HepG2 (cell line): ENCODE results near the gene ELOVL5. TPM values are rescaled to one million over a fixed set of nuclear protein-coding genes. Genes with fewer than 3 reads are reported as not detected.

ENCODE experiments used
- ADNP ChIP-seq: sonication (generic); formaldehyde crosslinking; IDR thresholded peaks from 2 replicates; pipeline ENCODE4 v1.4.0; 2020; ENCODE audit warnings: missing genetic modification reagents
- ELF3 ChIP-seq: IDR thresholded peaks from 2 replicates; pipeline ENCODE4 v1.6.1; 2016; ENCODE audit warnings: missing genetic modification reagents, missing compliant biosample characterization
- GMEB1 ChIP-seq: sonication (generic); formaldehyde crosslinking; IDR thresholded peaks from 2 replicates; pipeline ENCODE4 v1.5.1; 2020; ENCODE audit warnings: missing genetic modification reagents, mild to moderate bottlenecking, borderline replicate concordance
- HNF4A ChIP-seq: sonication (generic); formaldehyde crosslinking; IDR thresholded peaks from 2 replicates; pipeline ENCODE4 v1.4.0; 2020; ENCODE audit warnings: missing genetic modification reagents
- HOXA3 ChIP-seq: sonication (generic); formaldehyde crosslinking; IDR thresholded peaks from 2 replicates; pipeline ENCODE4 v1.5.0; 2020; ENCODE audit warnings: missing genetic modification reagents
- MED13 ChIP-seq: sonication (generic); formaldehyde crosslinking; IDR thresholded peaks from 2 replicates; pipeline ENCODE4 v1.5.0; 2020; ENCODE audit warnings: missing genetic modification reagents
- POLR2A ChIP-seq, 2 experiments: IDR thresholded peaks; 2 replicates each; pipeline ENCODE4 v1.6.1; 2011; ENCODE audit warnings: low read depth in 2 of 2, low read length in 2 of 2, mild to moderate bottlenecking in 1 of 2, moderate library complexity in 1 of 2; ENCODE audit not compliant: insufficient read depth in 1 of 2
- PREB ChIP-seq: sonication (generic); formaldehyde crosslinking; IDR thresholded peaks from 2 replicates; pipeline ENCODE4 v1.4.0; 2020; ENCODE audit warnings: missing genetic modification reagents
- RELA ChIP-seq: sonication (generic); formaldehyde crosslinking; IDR thresholded peaks from 2 replicates; pipeline ENCODE4 v1.4.0; 2020; ENCODE audit warnings: missing genetic modification reagents
- REST ChIP-seq, 2 experiments: IDR thresholded peaks; 2 replicates each; pipeline ENCODE4 v1.6.1; 2011 to 2012; ENCODE audit warnings: low read length in 2 of 2, borderline replicate concordance in 1 of 2, low read depth in 1 of 2, mild to moderate bottlenecking in 1 of 2, moderate library complexity in 1 of 2
- SETDB1 ChIP-seq: sonication (generic); formaldehyde crosslinking; IDR thresholded peaks from 2 replicates; pipeline ENCODE4 v1.5.1; 2020; ENCODE audit warnings: missing genetic modification reagents, mild to moderate bottlenecking, borderline replicate concordance
- SIN3A ChIP-seq: IDR thresholded peaks from 2 replicates; pipeline ENCODE4 v1.6.1; 2011; ENCODE audit warnings: low read depth, mild to moderate bottlenecking, control low read depth, low read length, borderline replicate concordance
- TOPORS ChIP-seq: sonication (generic); formaldehyde crosslinking; IDR thresholded peaks from 2 replicates; pipeline ENCODE4 v1.8.0; 2023; ENCODE audit warnings: mild to moderate bottlenecking, missing genetic modification reagents
- ZC3H4 ChIP-seq: sonication (generic); formaldehyde crosslinking; IDR thresholded peaks from 2 replicates; pipeline ENCODE4 v1.4.0; 2020; ENCODE audit warnings: missing genetic modification reagents, borderline replicate concordance
- ZMYM3 ChIP-seq: sonication (generic); formaldehyde crosslinking; IDR thresholded peaks from 2 replicates; pipeline ENCODE4 v1.5.1; 2020; ENCODE audit warnings: mild to moderate bottlenecking, missing genetic modification reagents
- ZNF180 ChIP-seq: sonication (generic); formaldehyde crosslinking; IDR thresholded peaks from 2 replicates; pipeline ENCODE4 v1.4.0; 2020; ENCODE audit warnings: low read depth, missing genetic modification reagents, borderline replicate concordance
- ZNF282 ChIP-seq: fragments of 450-650 bp; IDR thresholded peaks from 2 replicates; pipeline ENCODE4 v1.6.1; 2018; ENCODE audit not compliant: partially characterized antibody
- ZNF296 ChIP-seq: sonication (generic); formaldehyde crosslinking; conservative IDR thresholded peaks from 2 replicates; pipeline ENCODE4 v1.5.0; 2020; ENCODE audit warnings: mild to moderate bottlenecking, missing genetic modification reagents
- ZNF557 ChIP-seq: sonication (generic); formaldehyde crosslinking; IDR thresholded peaks from 2 replicates; pipeline ENCODE4 v1.4.0; 2020; ENCODE audit warnings: missing genetic modification reagents
- ZNF597 ChIP-seq: sonication (generic); formaldehyde crosslinking; IDR thresholded peaks from 2 replicates; pipeline ENCODE4 v1.5.0; 2020; ENCODE audit warnings: missing genetic modification reagents
- ZNF614 ChIP-seq: IDR thresholded peaks from 2 replicates; pipeline ENCODE4 v1.6.1; 2018; ENCODE audit warnings: missing biosample characterization, missing genetic modification reagents, inconsistent platforms, borderline replicate concordance
- ZNF691 ChIP-seq: sonication (generic); formaldehyde crosslinking; IDR thresholded peaks from 2 replicates; pipeline ENCODE4 v1.4.0; 2020; ENCODE audit warnings: missing genetic modification reagents, low read depth, mild to moderate bottlenecking, borderline replicate concordance
- ZNF720 ChIP-seq: sonication (generic); formaldehyde crosslinking; IDR thresholded peaks from 2 replicates; pipeline ENCODE4 v1.4.0; 2020; ENCODE audit warnings: missing genetic modification reagents
- ZNF749 ChIP-seq: sonication (generic); formaldehyde crosslinking; IDR thresholded peaks from 2 replicates; pipeline ENCODE4 v1.8.0; 2022; ENCODE audit warnings: mild to moderate bottlenecking, missing genetic modification reagents, moderate library complexity, borderline replicate concordance
- polyA plus RNA-seq, 8 experiments: library from polyadenylated mRNA; depleted of rRNA in 3 of 8; stranded (reverse) in 7 of 8; unstranded in 1 of 8; fragments of >200 nt; fragmentation: Illumina TruSeq in 4 of 8; extraction: Trizol in 4 of 8; gene quantifications; 2 replicates each; pipeline versions ENCODE4 v1.2.1 to v1.2.3, GENCODE V29; 2011 to 2016; ENCODE audit warnings: low read depth in 4 of 8, missing spikeins in 1 of 8, mixed read lengths in 1 of 8; ENCODE audit not compliant: insufficient read depth in 1 of 8
- total RNA-seq, 5 experiments: library from RNA; depleted of rRNA; stranded (reverse); fragments of >200 nt; fragmentation: Illumina TruSeq; extraction: Trizol; gene quantifications; 2 replicates each; pipeline ENCODE4 v1.2.3, GENCODE V29; 2016; ENCODE audit warnings: low read depth in 1 of 5

ELOVL5 gene
- total and polyA plus RNA-seq, 2 of the 13 experiments (the other 11 are each of a cell fraction or from before 2014, with no cell fraction given), result 50.1 to 72.4 TPM

- TF ChIP-seq GMEB1 (CRISPR knock-in tag) (no peak), ZNF282 (no peak), PREB (CRISPR knock-in tag) (no peak; the same call in 1 of the 2 replicates), TOPORS (CRISPR knock-in tag) (no peak), ZNF557 (CRISPR knock-in tag) (no peak), ZNF614 (CRISPR knock-in tag) (no peak), ZMYM3 (CRISPR knock-in tag) (no peak), RELA (CRISPR knock-in tag) (no peak), HOXA3 (CRISPR knock-in tag) (no peak), ZNF691 (CRISPR knock-in tag) (no peak), ELF3 (CRISPR knock-in tag) (0 out of 2 replicates have a peak, but pooled peaks have one; percentile 38), HNF4A (CRISPR knock-in tag) (no peak), ZNF180 (CRISPR knock-in tag) (no peak), SETDB1 (CRISPR knock-in tag) (no peak), SIN3A (no peak), ADNP (CRISPR knock-in tag) (no peak), REST (IDR thresholded peaks at IDR 0.05; ENCODE audit: borderline replicate concordance in 1 of 2, low read depth in 1 of 2, low read length in 2 of 2) (no peak), ZNF597 (CRISPR knock-in tag) (no peak), ZNF749 (no peak), ZC3H4 (CRISPR knock-in tag) (no peak), POLR2A (IDR thresholded peaks at IDR 0.05; ENCODE audit: insufficient read depth in 1 of 2, low read depth in 2 of 2, low read length in 2 of 2) (no peak), ZNF296 (CRISPR knock-in tag) (no peak), MED13 (no peak), ZNF720 (CRISPR knock-in tag) (no peak)
Measured at GRCh38 chr6:53349209-53349693, 501 bp upstream of the ELOVL5 start (continued).
